OCI-LY7 (cell line): ENCODE measurements around the gene APBA3.

Experiments
- CTCF ChIP-seq: fragments of 200-600 bp; sonication (generic); conservative IDR thresholded peaks from 2 replicates; pipeline ENCODE4 v1.5.1; 2014; ENCODE audit warnings: mild to moderate bottlenecking, antibody characterized with exemption, low read length, moderate library complexity, mixed read lengths
- EZH2phosphoT487 ChIP-seq: fragments of 200-600 bp; sonication (generic); IDR thresholded peaks from 2 replicates; pipeline ENCODE4 v1.6.1; 2018; ENCODE audit warnings: low read depth, borderline replicate concordance, mild to moderate bottlenecking, mixed run types, antibody characterized with exemption, low read length, moderate library complexity, mixed read lengths

GRCh38 chr19:3774621-3775373 is 13.3 kb upstream of the APBA3 start:
- no peak for TF ChIP-seq CTCF
- no peak for TF ChIP-seq EZH2phosphoT487
